GM15510 (cell line): Measurements from ENCODE around the gene ZNF318.

Experiments used
- POLR2A ChIP-seq: IDR thresholded peaks from 3 replicates; pipeline ENCODE4 v1.6.1; 2011; ENCODE audit warnings: borderline replicate concordance; ENCODE audit not compliant: insufficient read length; ENCODE audit errors: extremely low read depth

Gene ZNF318

GRCh38 chr6:43296780-43297497 is 72.5 kb downstream of the ZNF318 start:
- no peak for TF ChIP-seq POLR2A

DNA sequence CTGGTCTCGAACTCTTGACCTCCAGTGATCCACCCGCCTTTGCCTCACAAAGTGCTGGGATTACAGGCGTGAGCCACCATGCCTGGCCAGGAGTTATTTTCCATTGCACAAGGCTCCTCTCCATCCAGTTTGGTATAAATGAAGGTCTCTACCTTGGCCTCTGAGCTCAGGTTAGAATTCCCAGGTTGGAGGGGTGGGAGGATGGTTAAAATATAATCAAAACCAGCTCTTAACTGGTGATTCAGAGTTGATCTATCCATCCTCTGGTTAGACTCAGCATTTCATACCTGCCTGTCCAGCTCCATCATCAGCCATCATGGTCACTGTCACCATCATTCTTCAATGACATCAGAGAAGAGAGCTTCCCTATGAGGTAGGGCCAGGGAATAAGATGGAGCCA is 74.0 kb downstream of the ZNF318 start:
- no peak for TF ChIP-seq POLR2A

- TF ChIP-seq POLR2A = no peak
Observed at GRCh38 chr6:43294536-43294935, 74.9 kb downstream of the ZNF318 start.

DNA sequence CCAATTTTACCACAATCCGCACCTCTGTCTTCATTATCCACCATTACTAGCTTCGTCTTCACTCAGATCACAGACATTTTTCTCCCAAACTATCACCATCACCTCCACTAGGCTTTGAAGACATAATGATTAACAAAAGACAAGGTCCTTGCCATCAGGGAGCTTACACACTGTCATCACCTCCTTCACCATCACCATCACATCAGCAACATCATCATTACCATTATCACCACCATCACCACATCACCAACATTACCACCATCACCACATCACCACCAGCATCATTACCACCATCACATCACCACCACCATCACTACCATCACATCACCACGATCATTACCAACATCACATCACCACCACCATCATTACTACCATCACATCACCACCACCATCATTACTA is 75.7 kb downstream of the ZNF318 start:
- TF ChIP-seq POLR2A = no peak

DNA sequence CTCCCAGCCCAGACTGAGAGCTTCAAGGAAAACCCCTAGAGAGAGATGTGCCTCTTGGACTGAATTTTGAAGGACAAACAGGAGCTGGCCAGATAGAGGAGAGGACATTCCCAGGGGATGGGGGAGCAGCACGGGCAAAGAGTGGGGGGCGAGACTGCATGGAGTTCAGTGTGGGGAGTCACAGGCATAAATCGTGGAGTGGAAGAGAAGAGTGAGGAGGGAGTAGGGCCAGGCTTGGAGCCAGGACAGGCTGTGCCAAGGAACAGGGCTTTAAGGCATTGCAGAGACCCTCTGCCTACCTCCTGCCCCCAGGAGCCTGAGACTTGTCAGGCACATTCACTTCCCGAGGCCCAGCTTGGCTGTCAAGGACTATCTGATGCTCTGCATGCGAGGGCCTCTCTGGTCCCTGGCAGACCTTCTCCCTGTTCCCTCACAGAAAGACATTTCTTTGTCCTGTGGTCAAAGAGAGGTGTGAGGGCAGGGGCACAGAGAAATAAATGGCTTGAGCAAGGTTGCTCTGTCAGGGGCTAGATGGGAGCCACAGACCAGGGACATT is 76.6 kb downstream of the ZNF318 start:
- TF ChIP-seq POLR2A = no peak

- TF ChIP-seq POLR2A = no peak
Observed at GRCh38 chr6:43292341-43292740, 77.1 kb downstream of the ZNF318 start.

- TF ChIP-seq POLR2A = no peak
Observed at GRCh38 chr6:43291708-43292107, 77.7 kb downstream of the ZNF318 start.

DNA sequence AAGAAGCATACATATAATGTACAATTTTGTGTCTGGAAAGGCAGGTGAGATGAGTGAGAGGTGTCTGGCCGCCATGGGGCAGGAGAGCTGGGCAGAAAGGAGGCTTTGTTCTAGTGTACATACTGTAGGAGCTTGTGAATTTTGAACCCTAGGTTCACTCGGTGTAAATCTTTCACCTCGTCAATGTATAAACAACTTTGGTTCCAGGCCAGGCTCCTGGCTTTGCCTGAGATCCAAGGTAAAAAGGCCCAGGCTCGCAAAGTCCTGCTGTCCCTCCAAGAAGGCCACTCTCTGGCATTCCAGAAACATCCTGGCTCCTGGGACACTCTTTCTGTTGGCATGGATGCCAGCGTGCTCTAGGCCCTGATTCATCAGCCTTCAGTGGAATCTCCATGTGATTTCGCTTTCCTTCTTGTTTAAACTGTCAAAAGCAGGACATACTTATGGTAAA is 78.5 kb downstream of the ZNF318 start:
- no peak for TF ChIP-seq POLR2A

DNA sequence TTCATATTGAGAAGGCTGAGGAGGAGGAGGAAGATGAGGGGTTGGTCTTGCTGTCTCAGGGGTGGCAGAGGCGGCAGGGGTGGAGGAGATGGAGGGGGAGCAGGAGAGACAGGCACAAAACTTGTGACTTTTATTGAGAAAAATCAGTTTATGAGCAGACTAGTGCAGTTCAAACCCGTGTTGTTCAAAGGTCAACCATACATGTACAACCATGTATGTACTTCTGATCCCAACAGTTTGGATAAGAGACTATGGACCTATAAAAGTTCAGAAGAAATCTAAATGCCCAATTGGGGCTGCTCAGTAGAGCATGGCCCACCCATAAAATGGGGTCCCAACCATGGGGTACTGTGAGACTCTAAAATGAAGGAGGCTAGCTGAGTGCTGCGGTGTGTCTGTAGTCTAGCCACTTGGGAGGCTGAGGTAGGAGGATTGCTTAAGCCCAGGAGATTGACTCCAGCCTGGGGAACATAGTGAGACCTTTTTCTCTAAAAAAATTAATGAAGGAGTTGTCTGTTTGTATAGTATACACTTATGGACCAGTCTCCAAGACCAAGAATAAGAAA is 79.0 kb downstream of the ZNF318 start:
- no peak for TF ChIP-seq POLR2A

GRCh38 chr6:43287717-43288679 is 81.4 kb downstream of the ZNF318 start:
- no peak for TF ChIP-seq POLR2A

GRCh38 chr6:43286980-43287716 is 82.3 kb downstream of the ZNF318 start:
- no peak for TF ChIP-seq POLR2A

DNA sequence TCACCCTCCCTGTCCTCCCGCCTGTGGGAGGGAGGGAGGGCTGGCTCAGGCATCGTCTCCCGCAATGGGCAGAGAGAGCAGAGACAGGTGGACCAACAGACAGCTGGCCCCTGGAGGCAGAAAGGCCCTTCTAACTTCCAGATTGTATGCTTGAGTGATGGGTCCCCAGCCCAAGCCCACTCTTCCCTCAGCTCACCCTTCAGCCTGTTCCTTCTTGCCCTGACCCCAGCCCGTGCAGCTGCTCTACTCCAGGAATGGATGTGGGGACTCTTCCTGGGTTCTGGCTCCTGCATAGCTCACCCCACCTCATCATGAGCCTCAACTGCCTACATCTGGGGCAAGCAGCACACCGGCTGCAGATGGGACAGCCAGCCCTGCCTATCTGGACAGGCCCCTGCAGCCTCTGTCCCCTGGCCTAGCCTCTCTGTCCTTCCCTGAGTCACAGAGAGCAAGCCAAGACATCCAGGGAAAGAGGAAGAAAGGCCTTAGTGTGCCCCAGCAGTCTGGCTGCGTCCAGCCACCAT is 82.9 kb downstream of the ZNF318 start:
- TF ChIP-seq POLR2A = no peak
